ENCODE measurements around the gene FAM20C.
"Not testable (repeated sequence)": the region's sequence is repeated elsewhere in the genome, so short reads cannot be mapped to it uniquely, and the experiment has no call there.

The FAM20C gene

GRCh38 chr7:174716-175115, 17.7 kb upstream of the FAM20C start:
- DNase-seq (ENCODE audit: low read depth in 2 of 2), result no peak

- no peak for DNase-seq (ENCODE audit: low read depth in 2 of 2)
These were observed 16.4 kb upstream of the FAM20C start for GRCh38 chr7:175955-176354.

- no peak for DNase-seq (ENCODE audit: low read depth in 2 of 2)
These were observed 16.0 kb upstream of the FAM20C start for GRCh38 chr7:176381-176780.

GRCh38 chr7:176786-177459, 15.4 kb upstream of the FAM20C start:
- no peak for DNase-seq (ENCODE audit: low read depth in 2 of 2)

- DNase-seq (ENCODE audit: low read depth in 2 of 2), result no peak
These were observed 13.9 kb upstream of the FAM20C start for GRCh38 chr7:178444-178843.

- no peak for DNase-seq (ENCODE audit: low read depth in 2 of 2)
These were observed 13.1 kb upstream of the FAM20C start for GRCh38 chr7:179209-179681.

- no peak for DNase-seq (ENCODE audit: low read depth in 2 of 2)
These were observed 12.2 kb upstream of the FAM20C start for GRCh38 chr7:179948-180694.

GRCh38 chr7:181738-182137, 10.6 kb upstream of the FAM20C start:
- DNase-seq (ENCODE audit: low read depth in 2 of 2), result no peak

GRCh38 chr7:182502-182901, 9.9 kb upstream of the FAM20C start:
- DNase-seq (ENCODE audit: low read depth in 2 of 2), result not testable (repeated sequence)

- DNase-seq (ENCODE audit: low read depth in 2 of 2), result no peak
These were observed 8.7 kb upstream of the FAM20C start for GRCh38 chr7:183496-184292.

- no peak for DNase-seq (ENCODE audit: low read depth in 2 of 2)
These were observed 7.8 kb upstream of the FAM20C start for GRCh38 chr7:184294-185264.

GRCh38 chr7:186516-187113, 5.8 kb upstream of the FAM20C start:
- DNase-seq (ENCODE audit: low read depth in 2 of 2), result no peak

- DNase-seq (ENCODE audit: low read depth in 2 of 2), result no peak
These were observed 5.0 kb upstream of the FAM20C start for GRCh38 chr7:187227-187927.

- DNase-seq (ENCODE audit: low read depth in 2 of 2), result no peak
These were observed 4.2 kb upstream of the FAM20C start for GRCh38 chr7:188174-188573.

GRCh38 chr7:188727-189500, 3.5 kb upstream of the FAM20C start:
- no peak for DNase-seq (ENCODE audit: low read depth in 2 of 2)

- DNase-seq (ENCODE audit: low read depth in 2 of 2), result no peak
These were observed 2.7 kb upstream of the FAM20C start for GRCh38 chr7:189719-190118.

GRCh38 chr7:190196-190595, 2.2 kb upstream of the FAM20C start:
- no peak for DNase-seq (ENCODE audit: low read depth in 2 of 2)

- no peak for DNase-seq (ENCODE audit: low read depth in 2 of 2)
These were observed 1.0 kb upstream of the FAM20C start for GRCh38 chr7:191105-191980.

All from stimulated activated CD4-positive, alpha-beta T cell treated with anti-CD3 and anti-CD28 coated beads, Interleukin-4, amount 100 ng/mL, for 48 hours (primary cell).